Gastroesophageal sphincter (tissue), 4 donors: Measurements from ENCODE around the gene RCN1. TPM values are rescaled to one million over a fixed set of nuclear protein-coding genes. Genes with fewer than 3 reads are reported as not detected.

Experiments
- ATAC-seq: fragments of 150-250 bp; one replicate; pipeline ENCODE4 v1.9.1; 2016; ENCODE audit warnings: mild to moderate bottlenecking, moderate library complexity
- H3K27ac ChIP-seq, 4 donors: fragments of 200-600 bp; sonication (generic) in 3 of 4; 1 replicate in 3 of 4; 2 replicates in 1 of 4; pipeline ENCODE4 v1.5.1; 2016 to 2019
- H3K27me3 ChIP-seq: fragments of 200-600 bp; sonication (generic); one replicate; pipeline ENCODE4 v1.5.1; 2019
- H3K36me3 ChIP-seq, 2 donors: fragments of 200-600 bp; sonication (generic); one replicate each; pipeline ENCODE4 v1.5.1; 2019; ENCODE audit warnings: control low read depth in 1 of 2
- H3K4me1 ChIP-seq, 3 donors: fragments of 200-600 bp; sonication (generic); 1 replicate in 2 of 3; 2 replicates in 1 of 3; pipeline ENCODE4 v1.5.1; 2016 to 2019; ENCODE audit warnings: control low read depth in 2 of 3
- H3K4me3 ChIP-seq, 2 donors: fragments of 200-600 bp; sonication (generic); one replicate each; pipeline ENCODE4 v1.5.1; 2019; ENCODE audit warnings: mild to moderate bottlenecking in 1 of 2, moderate library complexity in 1 of 2
- H3K9me3 ChIP-seq, 3 donors: fragments of 200-600 bp; sonication (generic); one replicate each; pipeline ENCODE4 v1.5.1; 2017 to 2019; ENCODE audit warnings: control low read depth in 2 of 3
- CTCF ChIP-seq, 4 experiments: fragments of 200-600 bp in 2 of 4; fragments of 450-650 bp in 2 of 4; sonication (generic) in 1 of 4; IDR thresholded peaks; one replicate each; pipeline ENCODE4 v1.5.1; 2017 to 2019; ENCODE audit warnings: antibody characterized with exemption in 4 of 4, mild to moderate bottlenecking in 2 of 4, moderate library complexity in 2 of 4
- EP300 ChIP-seq: sonication (generic); formaldehyde crosslinking; IDR thresholded peaks from one replicate; pipeline ENCODE4 v1.6.1; 2017; ENCODE audit warnings: antibody characterized with exemption, mild to moderate bottlenecking
- POLR2A ChIP-seq, 2 donors: fragments of 450-650 bp; IDR thresholded peaks; one replicate each; pipeline ENCODE4 v1.6.1; 2017; ENCODE audit warnings: antibody characterized with exemption in 2 of 2, mild to moderate bottlenecking in 2 of 2, moderate library complexity in 1 of 2
- POLR2AphosphoS5 ChIP-seq: sonication (generic); formaldehyde crosslinking; IDR thresholded peaks from one replicate; pipeline ENCODE4 v1.6.1; 2017; ENCODE audit warnings: antibody characterized with exemption
- WGBS, 2 donors: methylation state at CpG; one replicate each; pipeline ENCODE4 v1.1.5; 2018; ENCODE audit warnings: low coverage in 1 of 2; 5-methylcytosine and 5-hydroxymethylcytosine counted together
- total RNA-seq, 4 donors: library from RNA; depleted of rRNA; stranded (reverse); fragments of >200 nt; gene quantifications; one replicate each; pipeline ENCODE4 v1.1.0, GENCODE V29; 2016

The RCN1 gene
- total RNA-seq, 4 donors from 2014 or later, result 28.6 to 65.0 (median 52.2) TPM

- H3K27me3 ChIP-seq, result no peaks in the 10 kb centered on the region
- H3K4me1 ChIP-seq, result no peaks in the 10 kb centered on the region
- ATAC-seq, result peak; percentile 80
- TF ChIP-seq POLR2AphosphoS5 (no peak), CTCF (IDR thresholded peaks at IDR 0.05) (no peak), POLR2A (IDR thresholded peaks at IDR 0.05) (no peak), EP300 (no peak)
- no peaks in the 10 kb centered on the region for H3K36me3 ChIP-seq
- H3K4me3 ChIP-seq, result no peak overlapping the region
- 4 to 31% methylated on average over 2 of the region's 2 CpGs for WGBS, 2 donors
- no peak overlapping the region for H3K27ac ChIP-seq
- no peaks in the 10 kb centered on the region for H3K9me3 ChIP-seq
Measured at GRCh38 chr11:32137263-32137662, 46.4 kb downstream of the RCN1 start.

GRCh38 chr11:32137869-32138268, 47.0 kb downstream of the RCN1 start:
- WGBS, 2 donors, result 100% methylated on average over 2 of the region's 3 CpGs
- Histone ChIP-seq H3K9me3 (no peaks in the 10 kb centered on the region), H3K4me3 (no peak overlapping the region), H3K36me3 (no peaks in the 10 kb centered on the region), H3K27ac (no peak overlapping the region), H3K27me3 (no peaks in the 10 kb centered on the region), H3K4me1 (no peaks in the 10 kb centered on the region)
- TF ChIP-seq CTCF (IDR thresholded peaks at IDR 0.05) (no peak), POLR2A (IDR thresholded peaks at IDR 0.05) (no peak), POLR2AphosphoS5 (no peak), EP300 (no peak)
- ATAC-seq, result no peak

GRCh38 chr11:32138902-32139301, 48.0 kb downstream of the RCN1 start:
- ATAC-seq, result no peak
- no peaks in the 10 kb centered on the region for H3K9me3 ChIP-seq
- no peaks in the 10 kb centered on the region for H3K27me3 ChIP-seq
- H3K4me1 ChIP-seq, result no peaks in the 10 kb centered on the region
- no peak for TF ChIP-seq POLR2AphosphoS5
- H3K27ac ChIP-seq, result no peak overlapping the region
- no peak overlapping the region for H3K4me3 ChIP-seq
- no peaks in the 10 kb centered on the region for H3K36me3 ChIP-seq
- 58 to 75% methylated on average over 1 to 2 of the region's 3 CpGs for WGBS, 2 donors

GRCh38 chr11:32139896-32140520, 49.1 kb downstream of the RCN1 start:
- Histone ChIP-seq H3K27me3 (no peaks in the 10 kb centered on the region), H3K4me1 (no peaks in the 10 kb centered on the region), H3K4me3 (no peak overlapping the region), H3K9me3 (no peaks in the 10 kb centered on the region), H3K27ac (no peak overlapping the region), H3K36me3 (no peaks in the 10 kb centered on the region)
- WGBS, 2 donors, result 63 to 83% methylated on average over 1 to 2 of the region's 4 CpGs
- TF ChIP-seq EP300, result no peak
- no peak for TF ChIP-seq POLR2A (IDR thresholded peaks at IDR 0.05)
- no peak for TF ChIP-seq CTCF (IDR thresholded peaks at IDR 0.05)
- no peak for TF ChIP-seq POLR2AphosphoS5
- ATAC-seq, result no peak

GRCh38 chr11:32141745-32142546, 51.1 kb downstream of the RCN1 start:
- no peak overlapping the region for H3K27ac ChIP-seq
- H3K27me3 ChIP-seq, result no peaks in the 10 kb centered on the region
- H3K36me3 ChIP-seq, result no peaks in the 10 kb centered on the region
- H3K4me3 ChIP-seq, result no peak overlapping the region
- H3K4me1 ChIP-seq, result no peaks in the 10 kb centered on the region
- ATAC-seq, result no peak
- no peaks in the 10 kb centered on the region for H3K9me3 ChIP-seq
- TF ChIP-seq CTCF (IDR thresholded peaks at IDR 0.05) (no peak), POLR2A (IDR thresholded peaks at IDR 0.05) (no peak), POLR2AphosphoS5 (no peak), EP300 (no peak)
- WGBS, 2 donors, result 68 to 73% methylated on average over 6 of the region's 6 CpGs
